Right lobe of liver (tissue), 6 donors: Measurements from ENCODE around the gene PREX1. TPM values are rescaled to one million over a fixed set of nuclear protein-coding genes. Genes with fewer than 3 reads are reported as not detected.
A peak's percentile ranks its signal among the peaks of the same experiment; 100 is the strongest.

Experiments used
- ATAC-seq, 4 donors: fragments of 200-7000 bp; cut with Tn5 transposase; one replicate each; pipeline ENCODE4 v1.9.1; 2020; ENCODE audit warnings: mild to moderate bottlenecking in 4 of 4, moderate library complexity in 4 of 4
- DNase-seq, 3 donors: peaks; one replicate each; pipeline ENCODE4 v3.0.0-alpha.2; 2020
- H3K27ac ChIP-seq, 3 donors: fragments of 200-600 bp; one replicate each; pipeline ENCODE4 v1.8.0; 2022
- H3K27me3 ChIP-seq, 2 donors: fragments of 200-600 bp; one replicate each; pipeline ENCODE4 v1.8.0; 2022
- H3K36me3 ChIP-seq, 4 donors: fragments of 200-600 bp; sonication (generic) in 1 of 4; one replicate each; pipeline versions ENCODE4 v1.5.1 to v1.8.0; 2017 to 2022; ENCODE audit warnings: control low read depth in 1 of 4
- H3K4me1 ChIP-seq, 4 donors: fragments of 200-600 bp; sonication (generic) in 1 of 4; one replicate each; pipeline versions ENCODE4 v1.5.1 to v1.8.0; 2017 to 2022; ENCODE audit warnings: control low read depth in 1 of 4
- H3K4me3 ChIP-seq, 3 donors: fragments of 200-600 bp; one replicate each; pipeline ENCODE4 v1.8.0; 2022
- H3K9me3 ChIP-seq, 4 donors: fragments of 200-600 bp; sonication (generic) in 1 of 4; one replicate each; pipeline versions ENCODE4 v1.5.1 to v1.8.0; 2017 to 2022; ENCODE audit warnings: control low read depth in 1 of 4
- CTCF ChIP-seq, 4 donors: fragments of 200-600 bp in 3 of 4; fragments of 450-650 bp in 1 of 4; IDR thresholded peaks; one replicate each; pipeline versions ENCODE4 v1.5.1 to v1.8.0; 2016 to 2022; ENCODE audit warnings: antibody characterized with exemption in 4 of 4, mild to moderate bottlenecking in 2 of 4
- POLR2A ChIP-seq: fragments of 450-650 bp; IDR thresholded peaks from one replicate; pipeline ENCODE4 v1.6.1; 2017; ENCODE audit warnings: antibody characterized with exemption, mild to moderate bottlenecking
- WGBS: methylation state at CpG from one replicate; pipeline ENCODE4 v1.1.6; 2018; ENCODE audit warnings: low coverage, low lambda C conversion rate; ENCODE audit not compliant: insufficient coverage; ENCODE audit errors: missing lambda C conversion rate; 5-methylcytosine and 5-hydroxymethylcytosine counted together
- intact Hi-C, 2 donors: fragments of 100-400 bp; cut with DNase I; formaldehyde crosslinking; loops; one replicate each; pipeline versions ENCODE4 v1.11.2 to v1.14.1; 2022
- total RNA-seq, 6 experiments: library from RNA; depleted of rRNA in 2 of 6; stranded (reverse); fragments of >200 nt in 2 of 6; fragmentation: NEBNext Ultra II Directional in 3 of 6; extraction: Animal tissue kit (Norgen Biotek cat#: 25700) in 3 of 6; gene quantifications; one replicate each; pipeline versions ENCODE4 v1.1.0 to v1.2.4, GENCODE V29; 2016 to 2023
- donor health status: DM: no; HTN: yes; CAD: no.
- donor health status: DM: no; HTN: no; CAD: no.
- donor health status: DM: no; HTN: no; CAD: no.
- donor health status: DM: no; HTN: yes; CAD: no.
- donor health status: DM: no; HTN: yes; CAD: no.

The PREX1 gene
- total RNA-seq, 6 experiments from 2014 or later: 4.4 to 11.1 (median 8.7) TPM

DNA sequence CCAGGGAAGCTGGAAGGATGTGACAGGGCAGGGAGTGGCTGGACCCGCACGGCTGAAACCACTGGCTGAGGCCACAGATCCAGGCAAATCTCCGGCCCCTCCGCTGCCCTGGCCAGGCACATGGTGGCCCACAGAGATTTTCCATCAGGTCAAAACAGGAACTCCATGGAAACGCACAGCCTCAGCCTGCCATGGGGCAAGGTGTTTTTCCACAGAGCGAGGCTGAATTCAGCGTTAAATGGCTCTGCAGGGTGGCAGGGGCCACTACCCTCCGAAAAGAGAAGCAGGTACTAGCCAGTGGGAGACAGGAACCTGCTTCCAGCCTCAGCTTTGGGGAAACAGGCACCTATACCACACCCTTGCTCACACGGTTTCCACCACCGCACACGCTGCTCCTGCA, 53.1 kb downstream of the PREX1 start:
- 69% methylated on average over 5 of the region's 11 CpGs for WGBS
- DNase-seq (no peak), ATAC-seq (no peak)
- peak overlapping the region in 1 of 3 donors; percentile 33 for H3K27ac ChIP-seq
- intact Hi-C loops: no loop called here
- no peaks in the 10 kb centered on the region for H3K9me3 ChIP-seq
- no peak for TF ChIP-seq CTCF (IDR thresholded peaks at IDR 0.05)
- TF ChIP-seq POLR2A: no peak
- no peak overlapping the region for H3K4me3 ChIP-seq
- H3K27me3 ChIP-seq: no peaks in the 10 kb centered on the region
- no peaks in the 10 kb centered on the region for H3K4me1 ChIP-seq
- H3K36me3 ChIP-seq: no peaks in the 10 kb centered on the region

DNA sequence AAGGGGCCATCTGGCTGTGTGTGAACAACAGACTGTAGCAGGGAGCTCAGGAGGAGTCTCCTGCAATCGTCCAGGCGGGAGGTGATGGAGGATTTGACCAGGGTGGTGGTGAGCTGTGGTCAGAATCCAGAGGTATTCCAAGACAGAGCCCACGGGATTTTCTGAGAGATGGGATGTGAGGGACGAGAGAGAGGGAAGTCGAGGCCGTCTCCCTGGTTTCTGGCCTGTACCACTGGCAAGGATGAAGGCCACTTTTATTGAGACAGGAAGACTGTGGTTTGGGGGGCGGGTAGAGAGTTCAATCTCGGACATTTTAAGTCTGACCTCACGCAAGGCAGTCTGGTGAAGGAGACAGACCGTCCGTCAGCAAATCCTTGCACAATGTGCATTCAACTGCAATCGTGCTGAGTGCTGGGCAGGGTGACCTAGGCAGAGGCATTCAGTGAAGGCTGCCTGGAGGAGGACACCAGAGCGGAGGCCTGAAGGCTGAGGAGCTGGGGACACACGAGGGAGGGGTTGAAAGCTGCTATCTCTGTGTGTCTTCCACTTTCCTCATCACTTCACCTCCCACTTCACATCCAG, 53.9 kb downstream of the PREX1 start:
- H3K4me3 ChIP-seq: no peak overlapping the region
- TF ChIP-seq CTCF (IDR thresholded peaks at IDR 0.05) (no peak), POLR2A (no peak)
- no peaks in the 10 kb centered on the region for H3K36me3 ChIP-seq
- DNase-seq (peak in 1 of 3 donors; percentile 46), ATAC-seq (peak; percentile 35 to 62 (median 48))
- intact Hi-C loops: no loop called here
- H3K27ac ChIP-seq: peak overlapping the region in 1 of 3 donors; percentile 33
- no peaks in the 10 kb centered on the region for H3K4me1 ChIP-seq
- no peaks in the 10 kb centered on the region for H3K27me3 ChIP-seq
- no peaks in the 10 kb centered on the region for H3K9me3 ChIP-seq
- 65% methylated on average over 6 of the region's 14 CpGs for WGBS

- H3K4me3 ChIP-seq: no peak overlapping the region
- peak overlapping the region in 2 of 3 donors; percentile 8 to 28 for H3K27ac ChIP-seq
- no peaks in the 10 kb centered on the region for H3K4me1 ChIP-seq
- intact Hi-C loops: no loop called here
- peak; percentile 73 to 76 (median 73) for DNase-seq
- WGBS: 49% methylated on average over 8 of the region's 17 CpGs
- H3K27me3 ChIP-seq: no peaks in the 10 kb centered on the region
- no peaks in the 10 kb centered on the region for H3K36me3 ChIP-seq
- H3K9me3 ChIP-seq: no peaks in the 10 kb centered on the region
- TF ChIP-seq POLR2A: no peak
- no peak for TF ChIP-seq CTCF (IDR thresholded peaks at IDR 0.05)
- peak; percentile 67 to 70 (median 68) for ATAC-seq
Observed at GRCh38 chr20:48772183-48772976, 55.4 kb downstream of the PREX1 start.

- no peaks in the 10 kb centered on the region for H3K36me3 ChIP-seq
- H3K4me3 ChIP-seq: no peak overlapping the region
- H3K9me3 ChIP-seq: no peaks in the 10 kb centered on the region
- no peak for TF ChIP-seq POLR2A
- no peak for TF ChIP-seq CTCF (IDR thresholded peaks at IDR 0.05)
- ATAC-seq: no peak
- no peaks in the 10 kb centered on the region for H3K4me1 ChIP-seq
- no peak overlapping the region for H3K27ac ChIP-seq
- no peaks in the 10 kb centered on the region for H3K27me3 ChIP-seq
- no peak for DNase-seq
- intact Hi-C loops: no loop called here
- WGBS: 64% methylated on average over 10 of the region's 10 CpGs
Observed at GRCh38 chr20:48771542-48771941, 56.3 kb downstream of the PREX1 start.
